ENCODE measurements around the gene FAM107B. TPM values are rescaled to one million over a fixed set of nuclear protein-coding genes. Genes with fewer than 3 reads are reported as not detected.

Gene FAM107B
- total RNA-seq, 2 experiments from 2014 or later, result 114 to 121 TPM

DNA sequence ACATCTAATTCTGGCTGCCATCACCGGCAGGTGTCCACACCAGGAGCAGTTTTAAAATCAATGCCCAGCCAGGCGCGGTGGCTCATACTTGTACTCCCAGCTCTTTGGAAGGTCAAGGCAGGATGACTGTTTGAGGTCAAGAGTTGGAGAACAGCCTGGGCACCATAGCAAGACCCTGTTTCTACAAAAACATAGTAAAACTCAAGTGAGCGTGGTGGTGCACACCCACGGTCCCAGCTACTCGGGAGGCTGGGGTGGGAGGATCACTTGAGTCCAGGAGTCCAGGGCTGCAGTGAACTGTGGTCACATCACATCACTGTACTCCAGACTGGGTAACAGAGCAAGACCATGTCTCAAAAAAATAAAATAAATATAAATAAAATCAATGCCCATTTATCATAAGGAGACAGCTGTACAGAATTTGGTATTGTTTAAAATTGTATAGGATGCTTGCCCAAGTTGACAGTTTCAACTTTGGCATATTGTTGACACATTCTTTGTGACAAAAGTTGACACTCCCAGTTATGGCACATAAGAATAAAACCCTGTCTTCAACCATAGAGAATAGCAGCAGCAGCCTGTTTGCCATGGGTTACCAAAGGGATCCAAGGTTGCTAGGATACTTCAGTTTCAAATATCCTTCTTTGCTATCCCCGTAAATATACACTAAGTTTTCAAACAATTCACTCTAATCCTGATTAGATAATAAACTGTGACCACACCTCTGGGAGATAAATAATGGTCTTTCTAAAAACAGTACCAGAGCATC lies 193.0 kb downstream of the FAM107B start:
- Mint-ChIP-seq H3K4me3 (no peak overlapping the region), H3K9me3 (no peaks in the 10 kb centered on the region), H3K27me3 (no peaks in the 10 kb centered on the region), H3K4me1 (ENCODE audit: low read depth) (peaks cover 79% of the 10 kb centered on the region), H3K36me3 (ENCODE audit: low read depth) (peaks cover 52% of the 10 kb centered on the region), H3K27ac (peak overlapping the region; percentile 39)
- TF ChIP-seq, protein P1, sequence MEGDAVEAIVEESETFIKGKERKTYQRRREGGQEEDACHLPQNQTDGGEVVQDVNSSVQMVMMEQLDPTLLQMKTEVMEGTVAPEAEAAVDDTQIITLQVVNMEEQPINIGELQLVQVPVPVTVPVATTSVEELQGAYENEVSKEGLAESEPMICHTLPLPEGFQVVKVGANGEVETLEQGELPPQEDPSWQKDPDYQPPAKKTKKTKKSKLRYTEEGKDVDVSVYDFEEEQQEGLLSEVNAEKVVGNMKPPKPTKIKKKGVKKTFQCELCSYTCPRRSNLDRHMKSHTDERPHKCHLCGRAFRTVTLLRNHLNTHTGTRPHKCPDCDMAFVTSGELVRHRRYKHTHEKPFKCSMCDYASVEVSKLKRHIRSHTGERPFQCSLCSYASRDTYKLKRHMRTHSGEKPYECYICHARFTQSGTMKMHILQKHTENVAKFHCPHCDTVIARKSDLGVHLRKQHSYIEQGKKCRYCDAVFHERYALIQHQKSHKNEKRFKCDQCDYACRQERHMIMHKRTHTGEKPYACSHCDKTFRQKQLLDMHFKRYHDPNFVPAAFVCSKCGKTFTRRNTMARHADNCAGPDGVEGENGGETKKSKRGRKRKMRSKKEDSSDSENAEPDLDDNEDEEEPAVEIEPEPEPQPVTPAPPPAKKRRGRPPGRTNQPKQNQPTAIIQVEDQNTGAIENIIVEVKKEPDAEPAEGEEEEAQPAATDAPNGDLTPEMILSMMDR (IDR thresholded peaks at IDR 0.05), result no peak
- POLR2A ChIA-PET, result interaction anchor here (0.9 to 2.7 kb wide), 3 partner anchors 11 to 23 kb away, joined by 3 to 12 read pairs (median 4); no protein-coding TSS in a partner anchor
- ATAC-seq (no peak), DNase-seq (no peak)
- CTCF ChIA-PET, result interaction anchor here (1.7 kb wide), 1 partner anchor 10 kb away, joined by 6 read pairs; no protein-coding TSS in a partner anchor
- intact Hi-C loops (cut with micrococcal nuclease), result no loop called here

- Mint-ChIP-seq H3K4me1 (ENCODE audit: low read depth) (peaks cover 72% of the 10 kb centered on the region), H3K36me3 (ENCODE audit: low read depth) (peaks cover 49% of the 10 kb centered on the region), H3K27me3 (no peaks in the 10 kb centered on the region), H3K4me3 (no peak overlapping the region), H3K27ac (peak overlapping the region; percentile 58), H3K9me3 (no peaks in the 10 kb centered on the region)
- TF ChIP-seq, protein P1 (IDR thresholded peaks at IDR 0.05), result no peak
- ChIA-PET POLR2A (interaction anchor here (0.9 to 1.2 kb wide), 2 partner anchors 10 to 24 kb away, joined by 3 to 4 read pairs; no protein-coding TSS in a partner anchor), CTCF (no interaction called here)
- DNase-seq, result no peak
- intact Hi-C loops (cut with micrococcal nuclease), result no loop called here
- ATAC-seq, result no peak
Observed at GRCh38 chr10:14580671-14581332, 193.9 kb downstream of the FAM107B start.

DNA sequence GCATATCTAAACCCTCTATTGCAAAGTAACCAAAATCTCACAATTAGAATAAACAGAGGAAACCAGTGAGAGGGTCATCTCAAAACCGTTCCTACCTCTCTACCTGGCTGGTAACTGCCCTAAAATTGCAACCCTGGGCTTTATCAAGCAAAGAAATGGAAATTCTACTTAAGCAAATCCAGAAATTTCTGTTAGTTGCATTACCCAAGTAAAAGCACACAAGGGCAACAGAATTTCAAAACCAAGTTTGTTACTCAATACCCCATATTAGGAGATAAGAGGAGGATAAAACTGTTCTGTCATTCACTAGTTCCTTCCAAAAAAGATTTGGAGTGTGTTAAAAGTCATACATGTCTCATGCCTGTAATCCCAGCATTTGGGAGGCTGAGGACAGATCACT lies 195.3 kb downstream of the FAM107B start:
- TF ChIP-seq, protein P1 (IDR thresholded peaks at IDR 0.05), result no peak
- Mint-ChIP-seq H3K4me1 (ENCODE audit: low read depth) (peaks cover 70% of the 10 kb centered on the region), H3K36me3 (ENCODE audit: low read depth) (peaks cover 47% of the 10 kb centered on the region), H3K27me3 (no peaks in the 10 kb centered on the region), H3K4me3 (no peak overlapping the region), H3K9me3 (no peaks in the 10 kb centered on the region), H3K27ac (peak overlapping the region; percentile 11)
- POLR2A ChIA-PET, result interaction anchor here (1.4 kb wide), 1 partner anchor 10 kb away, joined by 4 read pairs; no protein-coding TSS in a partner anchor
- intact Hi-C loops (cut with micrococcal nuclease), result no loop called here
- ATAC-seq, result no peak
- CTCF ChIA-PET, result interaction anchor here (0.9 to 1.4 kb wide), 4 partner anchors 9 to 25 kb away, joined by 3 to 4 read pairs (median 3); no protein-coding TSS in a partner anchor
- DNase-seq, result no peak

- Mint-ChIP-seq H3K4me3 (no peak overlapping the region), H3K36me3 (ENCODE audit: low read depth) (peaks cover 51% of the 10 kb centered on the region), H3K4me1 (ENCODE audit: low read depth) (peaks cover 68% of the 10 kb centered on the region), H3K9me3 (no peaks in the 10 kb centered on the region), H3K27me3 (no peaks in the 10 kb centered on the region), H3K27ac (no peak overlapping the region)
- intact Hi-C loops (cut with micrococcal nuclease), result no loop called here
- DNase-seq (no peak), ATAC-seq (no peak)
- CTCF ChIA-PET, result interaction anchor here (0.8 to 1.4 kb wide), 7 partner anchors 9 to 260 kb away, joined by 3 to 4 read pairs (median 3); partner anchors contain the start of genes HSPA14 and MSANTD7
- TF ChIP-seq, protein P1 (IDR thresholded peaks at IDR 0.05), result no peak
- POLR2A ChIA-PET, result interaction anchor here (0.6 to 1.4 kb wide), 4 partner anchors 9 to 184 kb away, joined by 3 to 6 read pairs (median 4); no protein-coding TSS in a partner anchor
Observed at GRCh38 chr10:14578060-14578952, 196.4 kb downstream of the FAM107B start.

Data from activated CD8-positive, alpha-beta T cell treated with anti-CD3 and anti-CD28 coated beads for 36 hours (primary cell).